ENCODE results near the gene SCN10A. TPM values are rescaled to one million over a fixed set of nuclear protein-coding genes. Genes with fewer than 3 reads are reported as not detected.
A peak's percentile ranks its signal among the peaks of the same experiment; 100 is the strongest.

The SCN10A gene
- total and polyA plus RNA-seq, 2 of the 13 experiments (the other 11 are each of a cell fraction or from before 2014, with no cell fraction given) = not detected

- H2AFZ ChIP-seq (ENCODE audit: low read length) = no peak overlapping the region
- in situ Hi-C loops (cut with HindIII; ENCODE audit: extremely low pct_ligation_motif_present, low pct_unique_long_range_greater_than_20kb) = no loop called here
- no peaks in the 10 kb centered on the region for H4K20me1 ChIP-seq (ENCODE audit: insufficient read depth, low read length)
- no peak for DNase-seq (ENCODE audit: low spot score)
- TF ChIP-seq, protein P1, sequence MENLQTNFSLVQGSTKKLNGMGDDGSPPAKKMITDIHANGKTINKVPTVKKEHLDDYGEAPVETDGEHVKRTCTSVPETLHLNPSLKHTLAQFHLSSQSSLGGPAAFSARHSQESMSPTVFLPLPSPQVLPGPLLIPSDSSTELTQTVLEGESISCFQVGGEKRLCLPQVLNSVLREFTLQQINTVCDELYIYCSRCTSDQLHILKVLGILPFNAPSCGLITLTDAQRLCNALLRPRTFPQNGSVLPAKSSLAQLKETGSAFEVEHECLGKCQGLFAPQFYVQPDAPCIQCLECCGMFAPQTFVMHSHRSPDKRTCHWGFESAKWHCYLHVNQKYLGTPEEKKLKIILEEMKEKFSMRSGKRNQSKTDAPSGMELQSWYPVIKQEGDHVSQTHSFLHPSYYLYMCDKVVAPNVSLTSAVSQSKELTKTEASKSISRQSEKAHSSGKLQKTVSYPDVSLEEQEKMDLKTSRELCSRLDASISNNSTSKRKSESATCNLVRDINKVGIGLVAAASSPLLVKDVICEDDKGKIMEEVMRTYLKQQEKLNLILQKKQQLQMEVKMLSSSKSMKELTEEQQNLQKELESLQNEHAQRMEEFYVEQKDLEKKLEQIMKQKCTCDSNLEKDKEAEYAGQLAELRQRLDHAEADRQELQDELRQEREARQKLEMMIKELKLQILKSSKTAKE (CRISPR knock-in tag; IDR thresholded peaks at IDR 0.05; ENCODE audit: borderline replicate concordance) = no peak
- intact Hi-C loops (cut with micrococcal nuclease; ENCODE audit: unreplicated experiment) = no loop called here
- WGBS (ENCODE audit: low lambda C conversion rate) = 0% methylated on average over 3 of the region's 3 CpGs
- H3K27ac ChIP-seq (ENCODE audit: extremely low read length, insufficient read depth, low read length) = no peak overlapping the region
- no peaks in the 10 kb centered on the region for H3K36me3 ChIP-seq (replicated peaks in 1 of 2; ENCODE audit: control insufficient read depth in 1 of 2, insufficient read depth in 2 of 2, low read length in 2 of 2)
- no peaks in the 10 kb centered on the region for H3K9me3 ChIP-seq (ENCODE audit: low read length)
- no peak overlapping the region for H3K4me2 ChIP-seq (ENCODE audit: low read depth, low read length)
- H3K9ac ChIP-seq (ENCODE audit: insufficient read depth, low read depth, low read length) = no peak overlapping the region
- ChIA-PET POLR2A (no interaction called here), CTCF (ENCODE audit: low intra/inter-chr PET ratio, low total read pairs) (no interaction called here)
- H3K4me1 ChIP-seq (ENCODE audit: insufficient read depth, low read length) = no peaks in the 10 kb centered on the region
- no peak for ATAC-seq
- 0 out of 5 replicates have a peak, but pooled peaks cover 0 to 14% of the 10 kb centered on the region in 2 experiments for H3K27me3 ChIP-seq (ENCODE audit: control insufficient read depth in 1 of 2, insufficient read depth in 2 of 2, low read length in 2 of 2)
- no peak for FAIRE-seq
- H3K79me2 ChIP-seq (ENCODE audit: insufficient read depth, low read length) = no peaks in the 10 kb centered on the region
- no peak overlapping the region for H3K4me3 ChIP-seq (replicated peaks in 1 of 3; ENCODE audit: insufficient read depth in 1 of 3, low read depth in 2 of 3, low read length in 3 of 3)
- no TSS peak for BruUV-seq (replicated peaks)
Observed at GRCh38 chr3:38689774-38690173, 126.2 kb downstream of the SCN10A start.

GRCh38 chr3:38689346-38689745, 126.7 kb downstream of the SCN10A start:
- BruUV-seq (replicated peaks) = no TSS peak
- no peak overlapping the region for H3K4me2 ChIP-seq (ENCODE audit: low read depth, low read length)
- no peak for FAIRE-seq
- ATAC-seq = no peak
- in situ Hi-C loops (cut with HindIII; ENCODE audit: extremely low pct_ligation_motif_present, low pct_unique_long_range_greater_than_20kb) (no loop called here), intact Hi-C loops (cut with micrococcal nuclease; ENCODE audit: unreplicated experiment) (no loop called here)
- POLR2A ChIA-PET = no interaction called here
- no peaks in the 10 kb centered on the region for H3K4me1 ChIP-seq (ENCODE audit: insufficient read depth, low read length)
- H2AFZ ChIP-seq (ENCODE audit: low read length) = no peak overlapping the region
- no peaks in the 10 kb centered on the region for H3K36me3 ChIP-seq (replicated peaks in 1 of 2; ENCODE audit: control insufficient read depth in 1 of 2, insufficient read depth in 2 of 2, low read length in 2 of 2)
- H3K9ac ChIP-seq (ENCODE audit: insufficient read depth, low read depth, low read length) = no peak overlapping the region
- H3K79me2 ChIP-seq (ENCODE audit: insufficient read depth, low read length) = no peaks in the 10 kb centered on the region
- H3K27me3 ChIP-seq (ENCODE audit: control insufficient read depth in 1 of 2, insufficient read depth in 2 of 2, low read length in 2 of 2) = 0 out of 5 replicates have a peak, but pooled peaks cover 0 to 18% of the 10 kb centered on the region in 2 experiments
- H4K20me1 ChIP-seq (ENCODE audit: insufficient read depth, low read length) = no peaks in the 10 kb centered on the region
- no peak overlapping the region for H3K27ac ChIP-seq (ENCODE audit: extremely low read length, insufficient read depth, low read length)
- 2% methylated on average over 4 of the region's 4 CpGs for WGBS (ENCODE audit: low lambda C conversion rate)
- DNase-seq (ENCODE audit: low spot score) = no peak
- CTCF ChIA-PET (ENCODE audit: low intra/inter-chr PET ratio, low total read pairs) = no interaction called here
- TF ChIP-seq ZNF317 (CRISPR knock-in tag; IDR thresholded peaks at IDR 0.05) (no peak), THAP11 (CRISPR knock-in tag; IDR thresholded peaks at IDR 0.05) (no peak), HOXA9 (CRISPR knock-in tag; IDR thresholded peaks at IDR 0.05; ENCODE audit: borderline replicate concordance) (no peak), ZFP41 (CRISPR knock-in tag; IDR thresholded peaks at IDR 0.05; ENCODE audit: borderline replicate concordance) (no peak), CREB1 (IDR thresholded peaks at IDR 0.05) (peak; percentile 71), CREB1 (CRISPR knock-in tag; IDR thresholded peaks at IDR 0.05) (no peak)
- no peaks in the 10 kb centered on the region for H3K9me3 ChIP-seq (ENCODE audit: low read length)
- no peak overlapping the region for H3K4me3 ChIP-seq (replicated peaks in 1 of 3; ENCODE audit: insufficient read depth in 1 of 3, low read depth in 2 of 3, low read length in 3 of 3)

Measured in HepG2 (cell line).